ENCODE results near the gene EMC8.

The EMC8 gene

DNA sequence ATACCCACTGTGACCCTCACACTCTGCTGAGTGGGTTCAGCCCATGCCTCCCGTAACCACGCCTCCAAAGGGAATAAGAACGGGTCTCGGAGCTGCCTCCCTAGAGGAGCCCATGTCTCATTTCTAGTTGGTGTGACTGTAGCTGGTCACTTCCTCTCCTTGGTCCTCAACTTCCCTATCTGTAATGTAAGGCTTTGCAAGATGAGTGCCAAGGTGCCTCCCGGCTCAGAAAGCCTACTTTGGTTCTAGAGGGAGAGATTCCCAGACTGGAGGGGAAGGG is 69.2 kb downstream of the EMC8 start:
- DNase-seq (ENCODE audit: low read depth in 2 of 2): no peak

DNA sequence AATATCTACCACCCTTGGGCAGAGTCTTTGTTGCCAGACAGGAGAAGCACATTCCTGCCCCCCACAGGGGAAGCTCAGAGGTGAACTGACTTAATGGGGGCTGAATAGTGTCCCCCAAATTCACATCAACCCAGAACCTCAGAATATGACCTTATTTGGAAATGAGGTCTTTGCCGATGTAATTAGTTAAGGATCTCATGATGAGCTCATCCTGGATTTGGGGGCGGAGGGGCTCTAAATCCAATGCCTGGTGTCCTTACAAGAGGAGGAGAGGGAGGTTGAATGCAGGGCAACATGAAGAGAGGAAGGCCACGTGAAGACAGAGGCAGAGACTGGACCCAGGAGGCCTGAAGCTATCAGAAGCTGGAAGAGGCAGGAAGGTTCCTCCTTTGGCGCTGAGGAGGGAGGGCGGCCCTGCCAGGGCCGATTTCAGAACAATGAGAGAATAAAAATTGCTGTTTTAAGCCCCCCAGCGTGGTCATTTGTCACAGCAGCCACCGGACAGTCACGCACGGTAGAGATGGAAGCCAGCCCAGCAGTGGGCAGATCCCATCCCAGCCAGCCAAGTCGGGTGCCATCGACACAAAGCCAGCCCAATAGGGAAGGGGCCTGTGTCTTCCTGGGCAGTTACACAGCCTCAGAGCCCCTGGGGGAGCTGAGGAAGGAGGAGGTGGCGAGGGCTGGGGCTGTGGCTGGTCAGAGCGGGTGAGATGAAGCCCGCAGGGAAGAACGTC is 69.7 kb downstream of the EMC8 start:
- DNase-seq (ENCODE audit: low read depth in 2 of 2): no peak

DNA sequence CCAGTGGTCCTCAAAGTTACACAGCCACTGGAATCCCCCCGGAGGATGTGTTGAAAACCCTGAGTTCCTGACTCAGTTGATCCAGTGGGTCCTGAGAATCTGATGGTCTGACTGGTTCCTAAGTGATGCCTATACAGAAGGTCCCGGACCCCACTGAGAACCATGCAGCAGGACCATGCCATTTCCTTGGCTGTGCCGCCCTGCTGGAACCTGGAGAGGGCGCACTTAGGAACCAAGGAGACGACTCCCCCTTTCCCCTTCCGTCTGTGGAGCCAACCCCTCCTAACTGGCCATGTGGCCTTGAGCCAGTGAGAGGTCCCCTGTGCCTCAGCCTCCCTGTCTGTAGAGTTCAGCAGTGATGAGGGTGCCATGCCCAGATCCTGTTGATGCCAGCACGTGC is 70.5 kb downstream of the EMC8 start:
- DNase-seq (ENCODE audit: low read depth in 2 of 2): no peak
